ENCODE results near the gene CAMK4. TPM values are rescaled to one million over a fixed set of nuclear protein-coding genes. Genes with fewer than 3 reads are reported as not detected.

CAMK4 gene
- total and polyA plus RNA-seq, 2 of the 8 experiments (the other 6 are each of a cell fraction or from before 2014, with no cell fraction given), result 1.8 to 8.3 TPM

- TF ChIP-seq ATF2 (IDR thresholded peaks at IDR 0.05; ENCODE audit: low read length) (no peak), CBX5 (IDR thresholded peaks at IDR 0.05; ENCODE audit: low read depth, low read length) (no peak), EZH2 (IDR thresholded peaks at IDR 0.05; ENCODE audit: low read depth, low read length, severe bottlenecking) (no peak), CEBPB (IDR thresholded peaks at IDR 0.05; ENCODE audit: low read depth, low read length) (no peak), POU5F1 (IDR thresholded peaks at IDR 0.05; ENCODE audit: low read depth, low read length) (no peak), FOSL1 (IDR thresholded peaks at IDR 0.05; ENCODE audit: insufficient read depth, low read depth, low read length) (no peak), NRF1 (IDR thresholded peaks at IDR 0.05; ENCODE audit: low read depth, low read length) (no peak)
- TF ChIP-seq, protein P1, sequence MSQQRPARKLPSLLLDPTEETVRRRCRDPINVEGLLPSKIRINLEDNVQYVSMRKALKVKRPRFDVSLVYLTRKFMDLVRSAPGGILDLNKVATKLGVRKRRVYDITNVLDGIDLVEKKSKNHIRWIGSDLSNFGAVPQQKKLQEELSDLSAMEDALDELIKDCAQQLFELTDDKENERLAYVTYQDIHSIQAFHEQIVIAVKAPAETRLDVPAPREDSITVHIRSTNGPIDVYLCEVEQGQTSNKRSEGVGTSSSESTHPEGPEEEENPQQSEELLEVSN (IDR thresholded peaks at IDR 0.05), result no peak
- TF ChIP-seq, protein P2, sequence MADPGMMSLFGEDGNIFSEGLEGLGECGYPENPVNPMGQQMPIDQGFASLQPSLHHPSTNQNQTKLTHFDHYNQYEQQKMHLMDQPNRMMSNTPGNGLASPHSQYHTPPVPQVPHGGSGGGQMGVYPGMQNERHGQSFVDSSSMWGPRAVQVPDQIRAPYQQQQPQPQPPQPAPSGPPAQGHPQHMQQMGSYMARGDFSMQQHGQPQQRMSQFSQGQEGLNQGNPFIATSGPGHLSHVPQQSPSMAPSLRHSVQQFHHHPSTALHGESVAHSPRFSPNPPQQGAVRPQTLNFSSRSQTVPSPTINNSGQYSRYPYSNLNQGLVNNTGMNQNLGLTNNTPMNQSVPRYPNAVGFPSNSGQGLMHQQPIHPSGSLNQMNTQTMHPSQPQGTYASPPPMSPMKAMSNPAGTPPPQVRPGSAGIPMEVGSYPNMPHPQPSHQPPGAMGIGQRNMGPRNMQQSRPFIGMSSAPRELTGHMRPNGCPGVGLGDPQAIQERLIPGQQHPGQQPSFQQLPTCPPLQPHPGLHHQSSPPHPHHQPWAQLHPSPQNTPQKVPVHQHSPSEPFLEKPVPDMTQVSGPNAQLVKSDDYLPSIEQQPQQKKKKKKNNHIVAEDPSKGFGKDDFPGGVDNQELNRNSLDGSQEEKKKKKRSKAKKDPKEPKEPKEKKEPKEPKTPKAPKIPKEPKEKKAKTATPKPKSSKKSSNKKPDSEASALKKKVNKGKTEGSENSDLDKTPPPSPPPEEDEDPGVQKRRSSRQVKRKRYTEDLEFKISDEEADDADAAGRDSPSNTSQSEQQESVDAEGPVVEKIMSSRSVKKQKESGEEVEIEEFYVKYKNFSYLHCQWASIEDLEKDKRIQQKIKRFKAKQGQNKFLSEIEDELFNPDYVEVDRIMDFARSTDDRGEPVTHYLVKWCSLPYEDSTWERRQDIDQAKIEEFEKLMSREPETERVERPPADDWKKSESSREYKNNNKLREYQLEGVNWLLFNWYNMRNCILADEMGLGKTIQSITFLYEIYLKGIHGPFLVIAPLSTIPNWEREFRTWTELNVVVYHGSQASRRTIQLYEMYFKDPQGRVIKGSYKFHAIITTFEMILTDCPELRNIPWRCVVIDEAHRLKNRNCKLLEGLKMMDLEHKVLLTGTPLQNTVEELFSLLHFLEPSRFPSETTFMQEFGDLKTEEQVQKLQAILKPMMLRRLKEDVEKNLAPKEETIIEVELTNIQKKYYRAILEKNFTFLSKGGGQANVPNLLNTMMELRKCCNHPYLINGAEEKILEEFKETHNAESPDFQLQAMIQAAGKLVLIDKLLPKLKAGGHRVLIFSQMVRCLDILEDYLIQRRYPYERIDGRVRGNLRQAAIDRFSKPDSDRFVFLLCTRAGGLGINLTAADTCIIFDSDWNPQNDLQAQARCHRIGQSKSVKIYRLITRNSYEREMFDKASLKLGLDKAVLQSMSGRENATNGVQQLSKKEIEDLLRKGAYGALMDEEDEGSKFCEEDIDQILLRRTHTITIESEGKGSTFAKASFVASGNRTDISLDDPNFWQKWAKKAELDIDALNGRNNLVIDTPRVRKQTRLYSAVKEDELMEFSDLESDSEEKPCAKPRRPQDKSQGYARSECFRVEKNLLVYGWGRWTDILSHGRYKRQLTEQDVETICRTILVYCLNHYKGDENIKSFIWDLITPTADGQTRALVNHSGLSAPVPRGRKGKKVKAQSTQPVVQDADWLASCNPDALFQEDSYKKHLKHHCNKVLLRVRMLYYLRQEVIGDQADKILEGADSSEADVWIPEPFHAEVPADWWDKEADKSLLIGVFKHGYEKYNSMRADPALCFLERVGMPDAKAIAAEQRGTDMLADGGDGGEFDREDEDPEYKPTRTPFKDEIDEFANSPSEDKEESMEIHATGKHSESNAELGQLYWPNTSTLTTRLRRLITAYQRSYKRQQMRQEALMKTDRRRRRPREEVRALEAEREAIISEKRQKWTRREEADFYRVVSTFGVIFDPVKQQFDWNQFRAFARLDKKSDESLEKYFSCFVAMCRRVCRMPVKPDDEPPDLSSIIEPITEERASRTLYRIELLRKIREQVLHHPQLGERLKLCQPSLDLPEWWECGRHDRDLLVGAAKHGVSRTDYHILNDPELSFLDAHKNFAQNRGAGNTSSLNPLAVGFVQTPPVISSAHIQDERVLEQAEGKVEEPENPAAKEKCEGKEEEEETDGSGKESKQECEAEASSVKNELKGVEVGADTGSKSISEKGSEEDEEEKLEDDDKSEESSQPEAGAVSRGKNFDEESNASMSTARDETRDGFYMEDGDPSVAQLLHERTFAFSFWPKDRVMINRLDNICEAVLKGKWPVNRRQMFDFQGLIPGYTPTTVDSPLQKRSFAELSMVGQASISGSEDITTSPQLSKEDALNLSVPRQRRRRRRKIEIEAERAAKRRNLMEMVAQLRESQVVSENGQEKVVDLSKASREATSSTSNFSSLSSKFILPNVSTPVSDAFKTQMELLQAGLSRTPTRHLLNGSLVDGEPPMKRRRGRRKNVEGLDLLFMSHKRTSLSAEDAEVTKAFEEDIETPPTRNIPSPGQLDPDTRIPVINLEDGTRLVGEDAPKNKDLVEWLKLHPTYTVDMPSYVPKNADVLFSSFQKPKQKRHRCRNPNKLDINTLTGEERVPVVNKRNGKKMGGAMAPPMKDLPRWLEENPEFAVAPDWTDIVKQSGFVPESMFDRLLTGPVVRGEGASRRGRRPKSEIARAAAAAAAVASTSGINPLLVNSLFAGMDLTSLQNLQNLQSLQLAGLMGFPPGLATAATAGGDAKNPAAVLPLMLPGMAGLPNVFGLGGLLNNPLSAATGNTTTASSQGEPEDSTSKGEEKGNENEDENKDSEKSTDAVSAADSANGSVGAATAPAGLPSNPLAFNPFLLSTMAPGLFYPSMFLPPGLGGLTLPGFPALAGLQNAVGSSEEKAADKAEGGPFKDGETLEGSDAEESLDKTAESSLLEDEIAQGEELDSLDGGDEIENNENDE (IDR thresholded peaks at IDR 0.05; ENCODE audit: insufficient replicate concordance, low read length), result no peak
Measured at GRCh38 chr5:111268300-111268699, 44.1 kb downstream of the CAMK4 start (continued).

Data from H1 (cell line).